Measurements from ENCODE around the gene KRT74. TPM values are rescaled to one million over a fixed set of nuclear protein-coding genes. Genes with fewer than 3 reads are reported as not detected.

The KRT74 gene
- polyA plus RNA-seq (2013, experiment 1 of 2) = not detected
- not detected for polyA plus RNA-seq (2013, experiment 2 of 2)

DNA sequence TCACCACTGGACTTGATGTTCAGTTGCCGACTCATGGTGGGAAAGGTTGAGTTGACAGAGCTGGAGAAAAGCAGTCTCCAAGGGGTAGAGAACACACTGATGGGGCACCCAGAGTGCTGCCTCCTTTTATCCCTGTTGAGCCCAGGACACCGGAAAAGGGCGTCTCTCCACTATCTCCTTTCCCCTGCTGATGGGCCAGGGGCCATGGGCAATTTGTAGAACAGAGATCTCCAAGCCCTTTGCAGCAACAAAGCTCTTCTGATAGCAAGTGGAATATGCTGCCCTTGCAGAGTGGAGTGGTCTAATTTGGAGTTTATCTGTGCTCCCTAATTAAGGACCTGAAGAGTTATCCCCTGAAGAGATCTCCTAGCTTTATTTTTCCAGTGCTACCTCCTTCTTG lies at the start of gene KRT74:
TSS of gene KRT74 (minus strand) at position 101 of the 400 bp plus-strand sequence. CDS start at position 35, 66 bp downstream.
- Histone ChIP-seq H3K23ac (ENCODE audit: low read length) (no peak within 1 kb of the TSS), H2AK5ac (ENCODE audit: low read length) (no peak within 1 kb of the TSS), H2BK15ac (replicated peaks; ENCODE audit: low read depth) (no peak within 1 kb of the TSS), H4K5ac (ENCODE audit: low read length) (no peak within 1 kb of the TSS), H3K27ac (ENCODE audit: low read depth, low read length) (no peak within 1 kb of the TSS), H2BK5ac (ENCODE audit: low read length) (no peak within 1 kb of the TSS), H3K27me3 (ENCODE audit: insufficient read depth, low read length, poor library complexity) (no peaks in the 10 kb centered on the region), H3K56ac (ENCODE audit: low read length) (no peak within 1 kb of the TSS), H3K9ac (ENCODE audit: low read length) (no peak within 1 kb of the TSS), H3K79me2 (ENCODE audit: control insufficient read depth, insufficient read depth, low read length) (no peaks in the 10 kb centered on the region), H3K36me3 (ENCODE audit: control insufficient read depth, insufficient read depth, low read length) (no peaks in the 10 kb centered on the region), H3K79me1 (ENCODE audit: low read length) (no peaks in the 10 kb centered on the region), H3K4me2 (ENCODE audit: low read length) (no peak within 1 kb of the TSS), H3K4ac (ENCODE audit: low read depth, low read length) (no peak within 1 kb of the TSS), H3K18ac (ENCODE audit: low read length) (no peak within 1 kb of the TSS), H4K8ac (ENCODE audit: low read depth, low read length) (no peak within 1 kb of the TSS), H2BK120ac (ENCODE audit: low read depth, low read length) (no peak within 1 kb of the TSS), H3K4me3 (ENCODE audit: low read length) (no peak within 1 kb of the TSS), H3K4me1 (ENCODE audit: control insufficient read depth, low read depth, low read length) (no peaks in the 10 kb centered on the region)
- WGBS (ENCODE audit: extremely low coverage, insufficient coverage, low lambda C conversion rate) = no CpG with 5 or more reads among the region's 3 CpGs
- no peak for DNase-seq

GRCh38 chr12:52622349-52622748 lies 48.7 kb upstream of the KRT74 start:
- Histone ChIP-seq H3K4me2 (ENCODE audit: low read length) (no peak overlapping the region), H2BK120ac (ENCODE audit: low read depth, low read length) (no peak overlapping the region), H2BK5ac (ENCODE audit: low read length) (no peak overlapping the region), H3K36me3 (ENCODE audit: control insufficient read depth, insufficient read depth, low read length) (no peaks in the 10 kb centered on the region), H2AK5ac (ENCODE audit: low read length) (no peak overlapping the region), H3K56ac (ENCODE audit: low read length) (no peak overlapping the region), H3K18ac (ENCODE audit: low read length) (no peak overlapping the region), H4K8ac (ENCODE audit: low read depth, low read length) (no peak overlapping the region), H3K4me3 (ENCODE audit: low read length) (no peak overlapping the region), H3K27ac (ENCODE audit: low read depth, low read length) (no peak overlapping the region), H3K79me2 (ENCODE audit: control insufficient read depth, insufficient read depth, low read length) (no peaks in the 10 kb centered on the region), H3K4me1 (ENCODE audit: control insufficient read depth, low read depth, low read length) (no peaks in the 10 kb centered on the region), H4K5ac (ENCODE audit: low read length) (no peak overlapping the region), H3K9ac (ENCODE audit: low read length) (no peak overlapping the region), H2BK15ac (replicated peaks; ENCODE audit: low read depth) (no peak overlapping the region), H3K27me3 (ENCODE audit: insufficient read depth, low read length, poor library complexity) (no peaks in the 10 kb centered on the region), H3K23ac (ENCODE audit: low read length) (no peak overlapping the region), H3K79me1 (ENCODE audit: low read length) (no peaks in the 10 kb centered on the region), H3K4ac (ENCODE audit: low read depth, low read length) (no peak overlapping the region)
- WGBS (ENCODE audit: extremely low coverage, insufficient coverage, low lambda C conversion rate) = no CpG with 5 or more reads among the region's 5 CpGs
- no peak for DNase-seq

DNA sequence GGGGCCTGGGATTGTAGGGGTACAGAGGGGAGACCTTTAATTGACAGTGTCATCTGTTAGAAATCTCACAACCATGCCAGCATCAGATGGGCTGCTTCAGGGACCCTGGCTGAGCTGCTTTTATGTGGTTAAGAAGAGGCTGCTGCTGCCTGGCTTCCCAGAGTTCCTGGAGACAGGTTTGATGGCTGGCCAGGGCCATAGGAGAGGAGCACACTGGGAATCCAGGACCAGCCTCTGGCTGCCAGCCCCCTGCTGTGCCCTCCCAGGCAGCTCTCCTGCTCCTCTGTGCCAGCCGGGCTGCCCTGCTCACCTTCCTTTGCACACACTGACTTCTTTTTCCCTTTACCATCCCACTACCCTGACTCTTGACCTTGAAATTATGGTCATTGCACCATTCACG lies 45.2 kb upstream of the KRT74 start:
- Histone ChIP-seq H3K27me3 (ENCODE audit: insufficient read depth, low read length, poor library complexity) (no peaks in the 10 kb centered on the region), H2BK120ac (ENCODE audit: low read depth, low read length) (no peak overlapping the region), H3K4me1 (ENCODE audit: control insufficient read depth, low read depth, low read length) (no peaks in the 10 kb centered on the region), H3K36me3 (ENCODE audit: control insufficient read depth, insufficient read depth, low read length) (no peaks in the 10 kb centered on the region), H4K8ac (ENCODE audit: low read depth, low read length) (no peak overlapping the region), H3K4me2 (ENCODE audit: low read length) (no peak overlapping the region), H3K4ac (ENCODE audit: low read depth, low read length) (no peak overlapping the region), H3K18ac (ENCODE audit: low read length) (no peak overlapping the region), H4K5ac (ENCODE audit: low read length) (no peak overlapping the region), H2AK5ac (ENCODE audit: low read length) (no peak overlapping the region), H2BK15ac (replicated peaks; ENCODE audit: low read depth) (no peak overlapping the region), H2BK5ac (ENCODE audit: low read length) (no peak overlapping the region), H3K56ac (ENCODE audit: low read length) (no peak overlapping the region), H3K23ac (ENCODE audit: low read length) (no peak overlapping the region), H3K27ac (ENCODE audit: low read depth, low read length) (no peak overlapping the region), H3K79me2 (ENCODE audit: control insufficient read depth, insufficient read depth, low read length) (no peaks in the 10 kb centered on the region), H3K9ac (ENCODE audit: low read length) (no peak overlapping the region), H3K79me1 (ENCODE audit: low read length) (no peaks in the 10 kb centered on the region), H3K4me3 (ENCODE audit: low read length) (no peak overlapping the region)
- no peak for DNase-seq
- no CpG with 5 or more reads among the region's 2 CpGs for WGBS (ENCODE audit: extremely low coverage, insufficient coverage, low lambda C conversion rate)

GRCh38 chr12:52618216-52618615 lies 44.6 kb upstream of the KRT74 start, which contains the start of gene KRT73:
TSS of gene KRT73 (minus strand) at chr12:52618559. CDS start at chr12:52618524, 35 bp downstream.
- Histone ChIP-seq H3K79me1 (ENCODE audit: low read length) (no peaks in the 10 kb centered on the region), H2BK120ac (ENCODE audit: low read depth, low read length) (no peak within 1 kb of the TSS), H3K4me1 (ENCODE audit: control insufficient read depth, low read depth, low read length) (peaks cover 2% of the 10 kb centered on the region), H3K18ac (ENCODE audit: low read length) (no peak within 1 kb of the TSS), H4K8ac (ENCODE audit: low read depth, low read length) (no peak within 1 kb of the TSS), H2AK5ac (ENCODE audit: low read length) (no peak within 1 kb of the TSS), H3K27ac (ENCODE audit: low read depth, low read length) (no peak within 1 kb of the TSS), H3K4ac (ENCODE audit: low read depth, low read length) (no peak within 1 kb of the TSS), H3K36me3 (ENCODE audit: control insufficient read depth, insufficient read depth, low read length) (no peaks in the 10 kb centered on the region), H3K79me2 (ENCODE audit: control insufficient read depth, insufficient read depth, low read length) (no peaks in the 10 kb centered on the region), H2BK5ac (ENCODE audit: low read length) (no peak within 1 kb of the TSS), H3K4me3 (ENCODE audit: low read length) (no peak within 1 kb of the TSS), H3K9ac (ENCODE audit: low read length) (no peak within 1 kb of the TSS), H3K23ac (ENCODE audit: low read length) (no peak within 1 kb of the TSS), H4K5ac (ENCODE audit: low read length) (no peak within 1 kb of the TSS), H3K56ac (ENCODE audit: low read length) (no peak within 1 kb of the TSS), H2BK15ac (replicated peaks; ENCODE audit: low read depth) (no peak within 1 kb of the TSS), H3K27me3 (ENCODE audit: insufficient read depth, low read length, poor library complexity) (no peaks in the 10 kb centered on the region), H3K4me2 (ENCODE audit: low read length) (no peak within 1 kb of the TSS)
- no peak for DNase-seq
- WGBS (ENCODE audit: extremely low coverage, insufficient coverage, low lambda C conversion rate) = no CpG with 5 or more reads among the region's 14 CpGs

DNA sequence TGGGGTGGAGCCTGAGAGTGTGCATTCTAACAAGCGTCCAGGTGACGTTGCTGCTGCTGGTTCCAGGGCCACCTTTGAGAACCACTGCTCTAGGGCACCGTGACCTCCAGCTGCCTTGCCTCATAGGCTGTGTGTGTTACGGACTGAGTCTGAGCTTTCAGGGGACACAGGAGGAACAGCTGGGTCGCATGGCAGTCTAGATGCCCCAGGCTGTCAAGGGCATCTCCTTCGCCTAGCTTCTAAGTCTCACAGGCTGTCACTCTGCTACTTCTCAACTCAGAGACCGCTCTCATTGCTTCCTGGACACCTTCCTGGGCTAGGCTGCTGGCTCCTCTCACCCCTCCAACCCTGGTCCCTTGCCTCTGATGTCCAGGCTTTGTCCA lies 43.8 kb upstream of the KRT74 start:
- Histone ChIP-seq H4K5ac (ENCODE audit: low read length) (no peak overlapping the region), H3K79me1 (ENCODE audit: low read length) (no peaks in the 10 kb centered on the region), H3K27ac (ENCODE audit: low read depth, low read length) (no peak overlapping the region), H3K4me2 (ENCODE audit: low read length) (no peak overlapping the region), H2BK5ac (ENCODE audit: low read length) (no peak overlapping the region), H3K18ac (ENCODE audit: low read length) (no peak overlapping the region), H3K56ac (ENCODE audit: low read length) (no peak overlapping the region), H2AK5ac (ENCODE audit: low read length) (no peak overlapping the region), H3K36me3 (ENCODE audit: control insufficient read depth, insufficient read depth, low read length) (no peaks in the 10 kb centered on the region), H3K4ac (ENCODE audit: low read depth, low read length) (no peak overlapping the region), H3K4me3 (ENCODE audit: low read length) (no peak overlapping the region), H4K8ac (ENCODE audit: low read depth, low read length) (no peak overlapping the region), H2BK15ac (replicated peaks; ENCODE audit: low read depth) (no peak overlapping the region), H3K4me1 (ENCODE audit: control insufficient read depth, low read depth, low read length) (peaks cover 7% of the 10 kb centered on the region), H3K9ac (ENCODE audit: low read length) (no peak overlapping the region), H2BK120ac (ENCODE audit: low read depth, low read length) (no peak overlapping the region), H3K79me2 (ENCODE audit: control insufficient read depth, insufficient read depth, low read length) (no peaks in the 10 kb centered on the region), H3K27me3 (ENCODE audit: insufficient read depth, low read length, poor library complexity) (no peaks in the 10 kb centered on the region), H3K23ac (ENCODE audit: low read length) (no peak overlapping the region)
- no CpG with 5 or more reads among the region's 7 CpGs for WGBS (ENCODE audit: extremely low coverage, insufficient coverage, low lambda C conversion rate)
- DNase-seq = no peak

- peaks cover 8% of the 10 kb centered on the region for H3K4me1 ChIP-seq (ENCODE audit: control insufficient read depth, low read depth, low read length)
- no peak overlapping the region for H3K23ac ChIP-seq (ENCODE audit: low read length)
- H2BK120ac ChIP-seq (ENCODE audit: low read depth, low read length) = no peak overlapping the region
- no peak overlapping the region for H3K18ac ChIP-seq (ENCODE audit: low read length)
- H3K4me2 ChIP-seq (ENCODE audit: low read length) = no peak overlapping the region
- H3K4ac ChIP-seq (ENCODE audit: low read depth, low read length) = no peak overlapping the region
- no peak overlapping the region for H2BK15ac ChIP-seq (replicated peaks; ENCODE audit: low read depth)
- DNase-seq = no peak
- H3K79me2 ChIP-seq (ENCODE audit: control insufficient read depth, insufficient read depth, low read length) = no peaks in the 10 kb centered on the region
- no peaks in the 10 kb centered on the region for H3K36me3 ChIP-seq (ENCODE audit: control insufficient read depth, insufficient read depth, low read length)
- H3K4me3 ChIP-seq (ENCODE audit: low read length) = no peak overlapping the region
- H2BK5ac ChIP-seq (ENCODE audit: low read length) = no peak overlapping the region
- H3K9ac ChIP-seq (ENCODE audit: low read length) = no peak overlapping the region
- no peak overlapping the region for H4K5ac ChIP-seq (ENCODE audit: low read length)
- no peak overlapping the region for H4K8ac ChIP-seq (ENCODE audit: low read depth, low read length)
- WGBS (ENCODE audit: extremely low coverage, insufficient coverage, low lambda C conversion rate) = no CpG with 5 or more reads among the region's 10 CpGs
- no peaks in the 10 kb centered on the region for H3K27me3 ChIP-seq (ENCODE audit: insufficient read depth, low read length, poor library complexity)
- H2AK5ac ChIP-seq (ENCODE audit: low read length) = no peak overlapping the region
- no peak overlapping the region for H3K27ac ChIP-seq (ENCODE audit: low read depth, low read length)
- H3K79me1 ChIP-seq (ENCODE audit: low read length) = no peaks in the 10 kb centered on the region
- no peak overlapping the region for H3K56ac ChIP-seq (ENCODE audit: low read length)
Observed at GRCh38 chr12:52616680-52617402, 43.2 kb upstream of the KRT74 start.

All from mesendoderm (in vitro differentiated cells).